Measurements from ENCODE around the gene METTL1. TPM values are rescaled to one million over a fixed set of nuclear protein-coding genes. Genes with fewer than 3 reads are reported as not detected.

METTL1 gene
- total and polyA plus RNA-seq, 9 of the 15 experiments (the other 6 are each of a cell fraction or from before 2014, with no cell fraction given): 12.6 to 65.9 (median 39.2) TPM

- TF ChIP-seq CREB1 (IDR thresholded peaks at IDR 0.05) (peak; percentile 74; the same call in 1 of the 2 replicates), CREB1 (CRISPR knock-in tag; IDR thresholded peaks at IDR 0.05) (peak; percentile 87), MAFF (IDR thresholded peaks at IDR 0.05; ENCODE audit: low read length) (no peak), CBFA2T2 (conservative IDR thresholded peaks at IDR 0.05) (peak; percentile 99), POLR3A (IDR thresholded peaks at IDR 0.05; ENCODE audit: borderline replicate concordance, extremely low read depth, insufficient read depth, insufficient read length) (no peak), SNRNP70 (optimal IDR thresholded peaks at IDR 0.05; ENCODE audit: low read depth, low read length) (no peak), ZNF57 (CRISPR knock-in tag; IDR thresholded peaks at IDR 0.05) (no peak), GTF2B (IDR thresholded peaks at IDR 0.05; ENCODE audit: extremely low read depth, insufficient read length) (no peak), ZNF134 (CRISPR knock-in tag; conservative IDR thresholded peaks at IDR 0.05) (no peak; the same call in 1 of the 2 replicates), PTTG1 (tag; IDR thresholded peaks at IDR 0.05; ENCODE audit: low read depth) (no peak), ZNF398 (CRISPR knock-in tag; IDR thresholded peaks at IDR 0.05) (no peak), YY1 (IDR thresholded peaks at IDR 0.05; ENCODE audit: borderline replicate concordance in 1 of 3, control insufficient read depth in 1 of 3, extremely low read depth in 1 of 3, insufficient read depth in 3 of 3, insufficient read length in 1 of 3, insufficient replicate concordance in 2 of 3, low read depth in 1 of 3, low read length in 2 of 3) (peak in 2 of 3 experiments; percentile 9 to 59), C11orf30 (IDR thresholded peaks at IDR 0.05; ENCODE audit: low read depth) (peak; percentile 51), AFF4 (CRISPR knock-in tag; IDR thresholded peaks at IDR 0.05) (peak; percentile 89), TCF7 (IDR thresholded peaks at IDR 0.05; ENCODE audit: borderline replicate concordance) (0 out of 2 replicates have a peak, but pooled peaks have one; percentile 32), PML (IDR thresholded peaks at IDR 0.05; ENCODE audit: low read length) (peak; percentile 71; the same call in 1 of the 2 replicates), ZNF431 (CRISPR knock-in tag; IDR thresholded peaks at IDR 0.05) (0 out of 2 replicates have a peak, but pooled peaks have one; percentile 67), STAG1 (CRISPR knock-in tag; IDR thresholded peaks at IDR 0.05; ENCODE audit: borderline replicate concordance) (no peak)
Observed at GRCh38 chr12:57751788-57752667, 19.9 kb downstream of the METTL1 start, which contains the start of gene CDK4 (continued).

Measured in K562 (cell line).